Brain pericyte (primary cell): ENCODE results near the gene TXNDC17.
"Not testable (repeated sequence)": the region's sequence is repeated elsewhere in the genome, so short reads cannot be mapped to it uniquely, and the experiment has no call there.

Experiments
- DNase-seq: peaks from one replicate; pipeline ENCODE4 v3.0.0-alpha.2; 2012; ENCODE audit warnings: low read depth, low spot score

TXNDC17 gene

DNA sequence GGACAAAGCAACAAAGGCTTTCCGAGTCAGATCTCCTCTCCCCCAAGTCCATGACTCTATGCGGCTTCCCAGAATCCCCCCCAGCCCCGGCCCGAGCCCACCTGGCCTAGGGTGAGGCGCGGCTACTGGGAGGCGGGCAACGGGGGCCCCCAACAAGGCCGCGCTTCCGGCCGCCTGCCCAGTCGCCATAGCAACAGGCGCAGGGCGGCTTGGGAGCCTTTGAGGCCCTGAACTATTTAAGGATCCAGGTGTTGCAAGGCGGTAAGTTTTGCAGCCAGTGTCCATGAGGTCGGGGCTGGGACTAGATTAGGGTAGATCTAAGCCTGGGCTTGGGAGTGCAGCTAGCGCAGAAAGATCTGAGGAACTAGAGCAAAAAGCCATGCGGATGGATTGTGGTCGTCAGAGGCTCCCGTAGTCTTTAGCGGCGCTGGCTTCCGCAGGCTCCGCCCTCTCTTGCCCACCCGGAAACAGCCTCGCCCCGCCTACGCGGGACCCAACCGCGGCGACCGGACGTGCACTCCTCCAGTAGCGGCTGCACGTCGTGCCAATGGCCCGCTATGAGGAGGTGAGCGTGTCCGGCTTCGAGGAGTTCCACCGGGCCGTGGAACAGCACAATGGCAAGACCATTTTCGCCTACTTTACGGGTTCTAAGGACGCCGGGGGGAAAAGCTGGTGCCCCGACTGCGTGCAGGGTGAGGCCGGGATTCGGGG is at the start of gene TXNDC17, which contains the start of gene KIAA0753:
Gene TXNDC17 (plus strand): TSS at position 525 of the 711 bp plus-strand sequence. CDS start 23 bp downstream, at position 548.
Gene KIAA0753 (minus strand): TSS at position 176 of the 711 bp plus-strand sequence. CDS start 5,608 bp downstream, outside the sequence.
- DNase-seq = peak; percentile 71

- DNase-seq = no peak
These were observed 49.2 kb upstream of the TXNDC17 start for GRCh38 chr17:6591599-6592158.

- DNase-seq = no peak
These were observed 48.7 kb upstream of the TXNDC17 start for GRCh38 chr17:6592173-6592572.

GRCh38 chr17:6593371-6593770 is 47.5 kb upstream of the TXNDC17 start:
- not testable (repeated sequence) for DNase-seq

- no peak for DNase-seq
These were observed 44.8 kb upstream of the TXNDC17 start for GRCh38 chr17:6596081-6596480.

- no peak for DNase-seq
These were observed 44.3 kb upstream of the TXNDC17 start for GRCh38 chr17:6596511-6596910.

DNA sequence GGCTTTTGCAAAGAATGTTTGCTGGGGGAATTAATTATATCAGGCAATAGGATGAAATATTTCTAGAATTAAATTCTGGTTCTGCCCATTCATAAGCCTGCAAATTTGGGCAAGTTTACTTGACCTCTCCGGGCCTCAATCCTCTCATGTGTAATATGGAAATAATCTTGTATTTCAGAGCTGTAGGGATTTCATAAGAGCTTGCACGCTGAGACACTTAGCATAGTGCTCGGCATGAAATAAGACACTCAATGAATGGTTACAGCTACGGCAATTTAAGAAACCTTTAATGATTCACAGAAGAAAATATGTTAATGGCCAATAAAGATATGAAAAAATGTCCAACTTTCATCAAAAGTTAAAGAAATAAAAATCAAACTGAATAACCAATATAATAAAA is 43.9 kb upstream of the TXNDC17 start:
- DNase-seq = no peak

DNA sequence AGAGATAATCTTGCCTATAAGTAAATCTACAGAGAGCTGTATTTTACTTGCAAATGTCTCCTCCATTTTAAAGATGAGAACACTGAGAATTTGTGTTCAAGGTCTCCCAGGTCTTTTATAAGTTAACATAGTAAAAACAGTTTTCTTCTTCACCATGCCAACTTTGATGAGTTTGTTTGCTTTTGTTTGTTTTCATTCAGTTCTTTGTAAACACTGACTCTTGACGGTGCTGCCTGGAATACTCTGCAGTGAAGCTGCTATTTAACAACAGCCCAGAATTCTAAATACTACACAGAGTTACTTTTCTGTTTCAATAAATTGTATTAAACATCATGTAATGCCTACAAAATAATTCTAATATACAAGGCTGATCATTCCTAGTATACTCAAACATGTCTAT is 43.1 kb upstream of the TXNDC17 start:
- DNase-seq = no peak

GRCh38 chr17:6599364-6599763 is 41.5 kb upstream of the TXNDC17 start:
- no peak for DNase-seq

DNA sequence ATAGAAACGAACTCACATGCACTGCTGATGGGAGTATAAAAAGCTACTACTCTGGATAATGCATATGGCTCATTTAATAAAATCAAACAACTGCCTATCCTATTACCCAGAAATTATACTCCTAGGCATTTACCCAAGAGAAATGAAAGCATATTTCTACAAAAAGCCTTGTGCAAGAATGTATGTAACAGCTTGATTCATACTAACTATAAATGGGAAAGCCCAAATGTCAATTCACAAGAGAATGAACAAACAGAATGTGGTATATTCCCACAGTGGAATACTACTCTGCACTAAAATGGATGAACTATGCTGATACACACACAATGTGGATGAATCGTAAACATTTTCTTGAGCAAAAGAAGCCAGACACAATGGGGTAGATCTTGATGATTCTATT is 38.7 kb upstream of the TXNDC17 start:
- no peak for DNase-seq

DNA sequence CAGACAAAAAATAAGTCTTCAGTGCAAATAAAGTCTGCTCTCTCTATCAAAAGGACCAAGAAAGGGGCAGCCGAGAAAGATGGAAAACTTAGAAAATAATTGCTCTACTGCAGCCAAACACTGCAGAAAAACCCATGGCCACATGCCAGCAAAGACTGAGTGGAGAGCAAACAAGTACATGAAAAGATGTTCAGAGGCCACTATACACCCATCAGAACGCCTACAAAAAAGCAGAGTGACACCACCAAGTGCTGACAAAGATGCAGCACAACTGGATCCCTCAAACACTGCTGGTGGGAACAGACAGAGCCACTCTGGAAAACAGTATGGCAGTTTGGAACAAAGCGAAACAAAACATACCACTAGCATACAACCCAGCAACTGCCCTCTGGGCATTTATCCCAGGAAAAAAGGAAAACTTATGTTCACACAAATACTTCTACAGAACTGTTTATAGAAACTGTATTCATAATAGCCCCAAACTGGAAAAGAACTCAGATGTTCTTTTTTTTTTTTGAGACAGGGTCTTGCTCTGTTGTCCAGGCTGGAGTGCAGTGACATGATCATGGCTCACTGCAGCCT is 37.0 kb upstream of the TXNDC17 start:
- no peak for DNase-seq

- DNase-seq = no peak
These were observed 35.7 kb upstream of the TXNDC17 start for GRCh38 chr17:6605142-6605541.

DNA sequence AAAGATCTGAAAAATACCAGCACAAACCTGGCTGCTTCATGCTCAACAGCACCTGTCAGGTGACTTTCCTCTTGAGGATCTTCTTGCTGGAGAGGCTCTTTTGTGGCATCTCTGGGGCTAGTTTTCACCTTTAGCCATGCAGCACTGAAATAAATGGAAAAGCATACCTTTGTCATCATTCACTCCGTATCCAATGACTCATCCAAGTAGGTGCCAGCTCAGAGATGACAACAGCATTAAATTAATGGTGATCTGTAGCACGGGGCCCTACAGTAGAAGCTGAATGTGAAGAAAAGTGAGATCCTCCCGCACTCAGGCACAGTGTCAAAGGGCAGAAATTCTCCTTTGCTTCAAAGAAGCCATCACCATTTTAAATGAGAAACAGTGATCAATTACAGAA is 32.5 kb upstream of the TXNDC17 start:
- DNase-seq = no peak

DNA sequence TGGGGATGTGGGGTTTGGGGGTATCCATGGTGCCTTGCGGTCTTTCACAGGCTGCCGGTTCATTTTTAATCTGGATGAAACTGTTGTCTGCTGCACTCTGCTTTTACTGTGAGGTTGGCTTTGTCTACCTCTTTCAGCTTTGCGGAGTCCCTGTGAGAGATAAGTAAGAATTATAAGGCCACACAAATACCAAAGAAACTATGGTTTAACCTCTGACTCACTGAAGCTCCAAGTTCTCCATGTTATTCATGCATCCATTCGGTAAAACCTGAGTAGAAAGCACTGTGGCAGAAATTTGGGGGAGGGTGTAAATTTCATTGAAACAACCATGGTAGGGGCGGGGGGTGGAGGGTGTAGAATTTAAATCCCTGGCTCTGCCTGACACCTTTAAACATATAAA is 30.8 kb upstream of the TXNDC17 start:
- no peak for DNase-seq

DNA sequence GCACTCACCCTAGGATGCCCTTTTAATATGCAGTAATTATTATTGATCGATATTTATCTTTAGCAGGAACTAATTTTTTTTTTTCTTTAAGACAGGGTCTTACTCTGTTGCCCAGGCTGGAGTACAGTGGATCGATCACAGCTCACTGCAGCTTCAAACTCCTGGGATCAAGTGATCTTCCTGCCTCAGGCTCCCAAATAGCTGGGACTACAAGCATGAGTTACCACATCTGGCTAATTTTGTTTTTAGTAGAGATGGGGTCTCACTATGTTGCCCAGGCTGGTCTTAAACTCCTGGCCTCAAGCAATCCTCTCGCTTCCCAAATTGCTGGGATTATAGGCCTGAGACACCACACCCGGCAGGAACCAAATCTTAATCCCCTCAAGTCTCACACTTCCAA is 29.6 kb upstream of the TXNDC17 start:
- no peak for DNase-seq

GRCh38 chr17:6623941-6624340 is 16.9 kb upstream of the TXNDC17 start:
- no peak for DNase-seq

DNA sequence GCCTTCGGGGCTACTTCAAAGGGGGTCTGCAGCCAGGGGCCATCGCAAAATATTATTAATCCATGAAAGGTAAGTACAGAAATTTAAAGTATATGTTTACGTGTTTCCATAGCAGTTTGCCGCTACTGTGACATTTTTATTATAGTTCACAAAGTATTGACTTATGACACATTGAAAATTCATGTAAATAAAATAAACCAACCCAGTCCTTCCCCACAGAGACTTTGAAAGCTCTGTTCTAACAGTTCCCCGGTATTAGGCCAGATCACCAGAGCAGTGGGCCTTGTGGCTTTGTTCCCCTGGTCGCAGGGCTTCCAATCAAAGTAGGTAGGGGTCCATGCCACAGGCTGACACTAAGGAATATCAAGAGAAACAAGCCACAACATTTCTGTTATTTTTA is 14.2 kb upstream of the TXNDC17 start:
- DNase-seq = no peak

DNA sequence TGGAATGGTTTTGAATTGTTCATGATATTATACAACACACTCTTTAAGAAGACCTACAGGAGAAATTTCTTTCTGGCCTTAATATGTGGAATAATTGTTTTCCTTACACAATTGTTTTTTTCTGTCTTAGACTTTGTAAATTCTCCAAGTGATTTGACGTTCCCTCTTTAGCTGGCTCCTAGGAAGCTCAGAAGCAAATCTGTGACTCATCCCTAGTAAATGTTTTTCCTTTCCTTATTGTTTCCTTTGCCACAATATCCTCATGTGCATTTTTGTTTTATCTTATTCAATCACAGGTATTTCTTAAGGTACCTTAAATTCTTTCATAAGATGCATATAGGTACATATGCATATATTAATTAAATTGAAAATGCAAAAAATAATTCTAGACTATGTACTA is 13.8 kb upstream of the TXNDC17 start:
- DNase-seq = no peak

GRCh38 chr17:6630390-6630789 is 10.5 kb upstream of the TXNDC17 start:
- DNase-seq = no peak

DNA sequence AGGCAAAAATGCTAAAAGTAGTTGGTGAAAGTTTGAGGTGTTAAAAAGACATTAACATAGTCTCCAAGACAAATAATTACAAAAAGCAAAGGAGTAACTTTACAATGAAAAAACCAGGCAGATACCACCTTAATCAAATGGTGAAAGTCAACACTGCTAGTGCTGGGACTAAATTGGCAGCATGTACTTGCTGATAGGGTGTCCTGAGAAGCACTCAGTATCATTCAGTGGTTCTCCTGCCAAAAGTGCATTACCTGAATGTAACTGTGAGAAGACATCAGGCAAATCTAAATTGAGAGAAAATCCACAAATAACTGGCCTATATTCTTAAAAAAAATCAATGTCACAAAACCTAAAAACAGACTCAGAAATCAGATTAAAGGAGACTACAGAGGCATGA is 8.3 kb upstream of the TXNDC17 start:
- DNase-seq = no peak

DNA sequence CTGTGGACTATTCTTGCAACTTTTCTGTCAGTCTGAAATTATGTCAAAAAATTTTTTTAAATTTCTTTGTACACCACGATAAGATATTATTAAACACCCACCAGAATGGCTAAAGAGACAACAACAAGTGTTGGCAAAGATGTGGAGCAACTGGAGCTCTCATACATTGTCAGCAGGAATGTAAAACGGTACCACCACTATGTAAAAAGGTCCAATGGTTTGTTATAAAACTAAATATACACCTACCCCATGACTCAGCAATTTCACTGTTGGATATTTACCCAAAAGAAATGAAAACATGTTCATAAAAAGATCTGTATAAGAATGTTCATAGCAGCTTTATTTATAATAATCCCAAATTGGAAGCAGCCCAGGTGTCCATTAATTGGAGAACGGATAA is 7.6 kb upstream of the TXNDC17 start:
- no peak for DNase-seq

DNA sequence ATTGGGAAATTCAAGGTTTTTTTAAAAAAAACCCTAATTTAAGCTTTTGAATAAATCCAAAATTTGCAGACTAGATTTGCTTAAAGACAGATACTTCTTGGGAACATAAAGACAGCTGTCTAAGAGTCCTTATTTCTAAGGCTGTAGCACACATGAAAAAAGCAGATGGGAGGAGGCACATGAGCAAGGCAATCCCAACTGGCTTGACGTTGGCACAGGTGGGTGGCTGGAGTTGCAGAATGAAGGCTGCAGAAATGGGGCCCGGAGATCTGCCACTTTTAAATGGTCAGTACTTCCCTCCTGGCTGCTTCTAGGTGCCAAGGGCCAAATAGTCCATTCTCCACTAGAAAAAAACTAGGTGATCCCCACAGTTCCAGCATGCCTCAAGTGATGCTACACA is 4.8 kb upstream of the TXNDC17 start:
- DNase-seq = no peak
